HG03045 (cell line): ENCODE results near the gene GPR84.

ENCODE experiments used
- ATAC-seq: cut with Tn5 transposase; IDR thresholded peaks from one replicate; pipeline ENCODE4 v1.9.1; 2021; ENCODE audit warnings: mild to moderate bottlenecking, moderate library complexity; ENCODE audit not compliant: unreplicated experiment

Gene GPR84

DNA sequence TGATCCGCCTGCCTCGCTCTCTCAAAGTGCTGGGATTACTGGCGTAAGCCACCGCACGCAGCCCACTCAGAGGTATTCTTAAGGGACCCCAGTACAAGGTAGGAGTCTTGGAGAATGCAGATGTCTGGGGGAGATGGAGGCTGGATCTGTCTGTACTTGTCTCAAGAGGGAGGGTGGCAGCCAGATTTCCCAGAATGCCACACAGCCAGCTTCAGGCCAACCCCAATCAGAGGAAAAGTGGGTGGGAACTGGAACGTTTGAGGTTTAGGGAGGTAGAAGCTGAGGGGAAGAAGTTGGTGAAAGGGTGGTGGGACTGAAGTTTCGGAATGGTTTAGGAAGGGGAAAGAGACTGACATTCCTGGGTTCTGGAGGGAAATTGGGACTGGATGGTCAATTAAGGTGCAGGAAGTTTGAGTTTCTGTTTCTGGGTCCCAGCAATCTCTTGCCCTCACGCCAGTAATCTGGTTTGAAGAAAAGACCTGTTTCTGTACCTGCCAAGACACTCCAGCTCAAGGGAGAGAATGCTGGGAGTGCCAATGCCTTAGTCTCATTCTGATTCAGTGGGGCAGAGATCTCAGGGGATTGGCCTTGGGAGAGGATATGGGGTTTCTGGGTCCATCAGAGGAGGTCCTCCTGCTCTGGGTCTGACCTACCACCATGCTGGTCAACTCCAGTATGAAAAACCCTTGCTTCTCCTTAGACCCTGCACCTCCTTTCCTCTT lies 28.4 kb upstream of the GPR84 start:
- no peak for ATAC-seq

DNA sequence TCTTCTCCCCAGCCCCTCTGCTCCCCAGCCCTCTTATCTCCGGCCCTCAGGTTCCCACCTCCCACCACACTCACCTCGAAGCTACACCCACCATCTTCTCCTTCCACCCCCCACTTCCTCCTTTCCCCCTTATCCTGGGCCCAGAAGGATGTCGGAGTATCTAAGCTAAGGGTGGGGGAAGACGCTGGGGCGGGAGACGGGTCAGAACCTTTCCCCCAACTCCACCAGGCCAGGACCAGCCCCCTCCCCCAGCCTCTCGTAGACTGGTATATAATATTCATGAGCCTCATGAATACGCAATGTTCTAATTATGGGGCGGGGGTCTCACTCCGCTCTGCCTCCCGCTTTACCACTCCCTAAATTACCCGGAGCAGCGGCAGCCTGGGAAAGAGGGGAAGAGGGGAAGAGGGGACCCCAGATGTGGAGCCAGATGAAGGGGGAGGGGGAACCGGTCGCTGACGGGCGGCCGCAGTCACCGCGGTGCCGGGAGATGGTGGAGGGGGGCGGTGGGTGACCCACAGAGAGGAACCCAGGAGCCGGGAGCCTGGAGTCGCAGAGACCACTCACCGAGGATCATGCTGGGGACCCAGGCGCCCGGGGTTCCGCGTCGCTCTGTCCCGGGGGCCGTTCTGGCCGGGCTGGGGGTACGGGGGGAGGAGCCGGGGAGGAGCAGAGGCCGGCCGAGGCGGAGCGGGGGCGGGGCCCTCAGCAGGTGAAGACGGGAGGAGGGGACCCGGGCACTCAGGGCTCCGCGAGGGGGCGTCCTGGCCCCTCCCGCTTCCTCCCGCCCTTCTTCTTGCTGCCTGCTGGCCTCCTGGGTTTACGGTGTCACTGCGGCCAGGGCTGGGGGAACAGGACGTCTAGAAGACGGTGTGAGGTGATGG lies 26.6 kb upstream of the GPR84 start:
- ATAC-seq, result peak; percentile 56

DNA sequence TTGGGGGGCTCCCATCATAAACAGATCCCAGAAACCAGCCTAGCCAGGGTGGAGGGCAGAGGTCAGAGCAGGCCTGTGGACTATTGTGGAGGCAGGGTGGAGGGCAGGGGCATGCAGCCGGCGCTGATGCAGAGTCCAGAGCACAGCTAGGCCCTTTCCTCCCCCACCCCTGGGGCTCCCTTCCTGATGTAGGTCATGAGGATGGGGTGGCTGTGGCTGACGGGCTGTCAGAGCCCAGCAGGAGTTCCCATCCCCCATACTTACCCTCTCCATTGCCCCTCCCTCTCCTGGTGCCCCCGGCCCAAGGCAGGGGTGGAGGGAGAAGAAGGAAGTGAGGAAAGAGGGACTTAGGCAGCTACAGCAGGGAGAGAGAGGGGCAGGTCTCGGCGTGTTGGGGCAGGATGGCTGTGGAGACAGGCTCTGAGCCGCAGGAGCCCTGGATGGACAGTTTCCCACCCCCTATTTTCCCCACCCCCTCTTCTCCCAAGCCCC lies 25.9 kb upstream of the GPR84 start:
- ATAC-seq, result no peak

DNA sequence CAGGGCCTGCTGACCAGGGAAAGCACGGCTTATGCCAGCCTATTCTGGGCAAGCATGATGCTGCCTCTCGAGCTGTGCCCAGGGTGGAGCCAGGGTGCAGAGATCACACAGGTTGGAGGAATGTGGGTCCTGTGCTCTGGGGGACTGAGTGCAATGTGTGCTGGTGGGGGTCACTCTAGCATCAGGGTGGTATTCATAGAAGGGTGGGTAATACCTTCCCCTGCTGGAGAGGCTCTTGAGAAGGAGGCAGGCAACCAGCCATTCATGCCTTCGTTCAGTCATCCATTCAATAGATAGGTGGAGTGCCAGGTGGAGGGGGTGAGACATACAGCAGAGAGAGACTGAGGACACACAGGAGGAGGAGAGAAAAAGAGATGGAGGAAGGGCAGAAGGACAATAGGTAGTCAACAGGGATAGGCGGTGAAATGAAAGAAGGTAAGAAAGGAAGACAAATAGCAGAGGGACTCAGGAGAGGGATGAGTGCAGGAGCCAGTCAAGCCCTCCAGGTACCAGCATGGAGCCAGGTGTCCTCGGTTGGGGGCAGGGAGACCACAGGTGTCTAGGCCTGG lies 25.4 kb upstream of the GPR84 start:
- ATAC-seq, result no peak

DNA sequence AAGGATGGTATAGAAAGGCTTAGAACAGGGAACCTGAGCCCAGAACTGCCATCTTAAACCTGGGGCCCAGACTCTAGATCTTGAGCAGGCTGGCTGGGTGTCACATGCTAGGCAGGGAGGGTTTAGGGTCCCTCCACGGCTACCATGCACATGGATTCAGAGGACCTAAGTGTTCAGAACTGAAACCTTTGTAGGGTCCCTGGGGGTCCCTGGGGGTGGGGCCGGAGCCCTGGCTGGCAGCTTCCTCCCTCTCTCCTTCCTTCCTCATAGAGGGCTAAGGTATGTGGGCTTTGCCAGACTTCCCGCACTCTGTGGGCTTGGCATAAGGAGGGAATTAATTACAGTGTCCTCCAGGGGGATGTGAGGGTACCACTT lies 24.8 kb upstream of the GPR84 start:
- no peak for ATAC-seq

DNA sequence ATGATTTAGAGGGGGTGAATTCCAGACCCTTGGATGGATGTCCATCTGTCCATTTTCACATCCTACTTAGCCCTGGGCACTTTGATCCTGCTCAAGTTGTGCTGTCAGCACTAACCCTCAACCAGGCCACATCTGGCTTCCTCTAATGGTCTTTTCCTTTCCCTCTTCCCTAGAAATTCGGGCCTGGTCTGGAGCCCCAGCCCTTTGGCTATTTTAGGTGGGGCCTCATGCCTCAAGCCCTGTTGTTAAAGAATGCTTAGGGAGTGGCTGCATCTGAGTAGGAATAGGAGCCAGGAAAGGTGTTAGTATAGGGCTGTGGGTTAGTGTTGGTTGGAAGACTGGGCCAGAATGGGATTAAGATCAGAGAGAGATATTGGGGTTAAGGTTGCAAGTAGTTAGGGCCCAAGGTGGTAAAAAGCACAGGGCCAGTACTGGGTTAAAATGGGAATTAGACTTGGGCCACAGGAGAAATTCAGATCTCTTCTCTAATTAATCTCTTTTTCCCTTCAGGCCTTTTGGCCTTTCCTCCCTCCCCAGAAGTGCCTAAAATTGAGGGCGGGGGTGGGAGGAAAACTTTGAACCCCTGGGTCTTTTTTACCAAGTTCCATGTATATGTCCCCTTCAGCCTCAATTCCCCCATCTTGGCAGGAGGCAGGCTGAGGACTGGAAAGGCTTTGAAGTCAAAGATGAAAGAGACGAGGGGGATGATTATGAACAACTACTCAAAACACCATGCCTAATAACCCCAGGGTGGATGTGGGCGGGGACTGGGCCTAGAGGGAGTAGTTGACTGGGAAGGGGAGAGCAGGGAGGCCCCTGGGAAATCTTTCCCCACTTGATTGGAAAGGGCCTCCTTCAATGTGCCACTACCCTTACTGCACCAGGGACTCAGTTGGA lies 24.2 kb upstream of the GPR84 start:
- ATAC-seq, result no peak

DNA sequence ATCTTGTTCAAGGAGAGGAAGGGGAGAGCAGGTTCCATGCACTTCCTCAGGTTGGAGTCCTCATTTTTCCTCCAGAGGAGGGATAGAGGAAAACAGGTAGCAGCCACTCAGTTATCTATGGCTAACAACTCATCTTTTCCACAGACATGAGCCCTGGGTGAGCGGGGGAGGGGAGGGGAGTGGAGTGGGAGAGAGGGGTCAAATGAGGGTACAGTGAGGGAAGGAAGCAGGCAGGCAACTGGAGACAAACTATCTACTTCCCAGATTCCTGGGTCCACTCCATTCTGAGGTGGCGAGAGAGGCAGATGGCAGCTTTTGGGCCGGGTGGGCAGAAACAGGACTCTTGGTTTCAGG lies 22.8 kb upstream of the GPR84 start:
- no peak for ATAC-seq

DNA sequence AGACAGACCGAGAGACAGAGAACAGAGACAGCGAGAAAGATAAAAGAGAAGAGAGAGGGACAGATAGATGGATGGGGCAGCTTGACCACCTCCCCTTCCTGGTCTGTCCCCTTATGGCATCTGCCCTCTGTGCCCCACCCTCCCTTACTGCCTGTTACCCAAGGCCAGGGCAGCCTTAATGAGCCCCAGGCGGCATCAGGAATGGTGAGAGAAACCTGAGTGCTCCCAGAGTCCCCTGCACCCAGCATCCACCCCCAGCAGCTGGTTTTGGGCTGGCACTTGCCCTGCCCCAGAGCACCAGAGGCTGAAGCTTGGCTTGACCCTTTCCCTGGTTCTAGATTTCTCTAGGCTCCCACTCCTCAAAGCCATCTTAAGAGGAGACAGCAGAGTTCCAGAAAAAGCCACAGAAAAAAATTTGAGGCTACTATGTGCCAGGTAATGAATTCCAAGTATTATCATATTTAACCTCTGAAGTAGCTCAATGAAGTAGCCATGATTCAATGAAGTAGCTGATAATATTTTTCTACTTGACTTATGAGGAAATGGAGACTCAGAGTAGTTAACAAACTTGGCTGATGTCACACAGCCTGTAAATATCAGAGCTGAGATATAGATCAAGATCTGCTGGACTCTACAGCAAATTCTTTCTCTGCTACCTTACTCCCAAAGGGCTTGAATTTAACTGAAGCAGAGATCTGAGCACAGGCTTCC lies 22.3 kb upstream of the GPR84 start:
- ATAC-seq, result no peak

DNA sequence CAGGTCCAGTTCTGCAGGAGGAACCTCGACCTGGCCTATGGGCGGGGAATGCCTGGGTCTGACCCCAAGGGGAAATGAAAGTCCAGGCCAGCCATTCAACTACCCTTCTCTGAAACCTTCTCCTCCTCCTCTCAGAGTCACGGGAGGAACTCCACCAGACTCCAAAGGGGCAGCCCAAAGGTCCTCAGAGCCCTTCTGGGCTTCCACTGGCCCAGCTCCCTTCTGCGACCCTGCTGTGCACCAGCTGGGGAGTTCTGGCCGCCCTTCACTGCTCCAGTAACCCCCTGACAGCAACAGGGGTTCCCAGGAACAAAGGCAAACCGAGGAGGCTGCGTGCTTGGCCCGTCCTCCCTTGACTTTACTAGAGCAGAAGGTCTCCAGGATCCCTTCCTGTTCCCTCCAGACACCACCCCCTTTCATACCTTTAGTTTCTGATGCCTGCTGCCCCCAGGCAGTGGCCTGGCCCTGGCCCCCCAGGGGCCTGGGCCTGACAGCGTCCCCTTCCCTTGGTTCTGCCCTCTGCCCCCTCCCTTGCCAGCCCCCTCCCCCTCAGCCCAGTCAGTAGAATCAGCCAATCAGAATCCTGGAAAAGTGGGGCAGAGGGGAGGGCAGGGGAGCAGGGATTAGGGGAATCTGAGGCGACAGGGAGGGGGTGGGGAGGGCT lies 21.1 kb upstream of the GPR84 start:
- no peak for ATAC-seq

DNA sequence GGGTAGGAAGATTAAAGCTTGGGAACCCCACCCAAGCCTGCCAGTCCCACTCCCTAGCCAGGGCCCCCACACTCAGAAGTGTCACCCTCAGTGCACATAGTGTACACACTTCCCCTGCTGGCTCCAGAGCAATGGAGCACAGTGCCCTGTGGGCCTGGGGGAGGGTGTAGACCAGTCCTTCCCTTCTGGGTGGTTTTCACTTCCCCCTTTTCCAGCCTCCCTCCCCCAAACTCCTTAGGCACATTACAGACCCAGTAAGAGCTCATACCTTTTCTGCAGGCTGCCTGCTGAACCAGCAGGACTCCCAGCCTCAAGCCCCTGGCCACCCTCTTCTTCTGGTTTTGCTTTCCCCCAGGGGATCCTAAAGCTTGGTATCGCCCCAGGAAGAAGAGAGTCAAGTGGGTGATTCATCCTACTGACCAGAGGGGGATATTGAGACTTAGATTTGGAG lies 20.3 kb upstream of the GPR84 start, which contains the start of gene ZNF385A:
TSS of gene ZNF385A (minus strand) at position 143 of the 451 bp plus-strand sequence. CDS start 219 bp downstream, outside the sequence.
- no peak for ATAC-seq

DNA sequence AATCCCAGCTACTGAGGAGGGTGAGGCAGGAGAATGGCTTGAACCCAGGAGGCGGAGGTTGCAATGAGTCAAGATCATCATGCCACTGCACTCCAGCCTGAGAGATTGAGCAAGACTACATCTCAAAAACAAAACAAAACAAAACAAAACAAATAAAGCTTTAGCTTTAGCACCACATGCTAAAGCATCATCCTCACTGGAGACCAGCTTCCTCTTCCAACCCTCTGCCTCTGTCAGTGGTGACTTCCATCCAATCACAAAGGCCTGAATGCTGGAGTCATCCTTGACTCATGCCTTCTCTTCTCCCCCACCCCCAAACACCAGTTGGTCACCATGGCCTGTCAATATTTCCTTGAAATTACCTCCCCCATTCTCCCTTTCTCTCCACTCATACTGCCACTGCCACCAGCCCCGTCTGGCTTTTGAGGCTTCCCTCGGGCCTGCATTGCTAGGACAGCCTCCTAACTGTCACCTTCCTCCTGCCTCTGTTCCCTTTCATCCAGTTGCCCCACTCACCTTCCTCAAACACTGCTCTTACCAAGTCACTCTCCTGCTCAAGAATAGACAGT lies 18.8 kb upstream of the GPR84 start:
- ATAC-seq, result no peak

DNA sequence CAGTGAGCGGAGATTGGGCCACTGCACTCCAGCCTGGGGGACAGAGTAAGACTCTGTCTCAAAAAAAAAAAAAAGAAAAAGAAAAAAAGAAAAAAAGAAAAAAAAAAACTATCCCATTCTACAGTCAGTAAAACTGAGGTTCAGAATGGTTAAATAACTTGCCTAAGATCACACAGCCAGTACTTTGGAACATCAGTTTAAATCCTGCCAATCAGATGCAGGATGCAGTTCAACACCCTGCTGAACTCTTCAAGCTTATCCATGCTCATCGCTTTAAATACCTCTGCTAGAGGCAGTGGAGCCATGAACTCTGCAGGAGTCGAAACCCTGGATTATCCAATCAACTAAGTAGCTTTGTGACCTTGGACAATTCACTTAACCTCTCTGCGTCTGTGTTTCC lies 16.9 kb upstream of the GPR84 start:
- no peak for ATAC-seq

DNA sequence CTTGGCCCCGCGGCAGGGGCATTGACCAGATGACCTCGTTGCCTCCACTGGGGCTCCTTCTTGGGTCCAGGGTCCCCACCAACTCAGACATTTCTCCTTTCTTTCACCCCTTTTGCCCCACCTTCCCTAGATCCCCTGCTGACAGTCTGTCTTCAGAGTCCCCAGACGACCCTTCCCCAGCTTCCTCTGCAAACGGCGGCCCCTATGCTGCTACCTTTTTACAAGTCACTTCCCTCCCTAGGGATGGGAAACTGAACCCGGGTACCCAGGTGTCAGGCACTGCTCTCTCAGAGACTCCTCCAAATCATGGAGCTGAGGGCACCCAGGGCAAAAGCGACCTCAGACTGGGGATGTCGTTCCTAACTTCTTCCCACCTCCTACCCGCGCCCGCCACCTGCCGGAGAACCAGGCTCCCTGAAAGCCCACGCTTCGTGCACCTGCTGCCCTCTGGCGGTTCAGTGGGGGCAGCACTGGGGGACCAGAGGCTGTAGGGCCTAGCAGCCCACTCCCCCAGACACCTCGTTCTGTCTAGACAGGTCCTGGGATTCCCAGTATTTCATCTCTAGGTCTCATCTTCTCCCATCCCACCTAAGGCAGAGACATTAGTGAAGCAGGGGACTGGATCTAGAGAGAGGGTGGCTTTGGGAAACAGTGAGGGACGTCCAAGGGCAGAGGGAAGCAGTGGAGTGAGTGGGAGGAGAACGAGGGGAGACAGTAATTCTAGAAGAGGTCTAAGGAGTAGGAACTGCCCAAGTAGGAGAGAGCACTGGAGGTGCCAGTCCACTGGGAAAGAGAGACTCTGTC lies 15.3 kb upstream of the GPR84 start:
- ATAC-seq, result peak; percentile 84

DNA sequence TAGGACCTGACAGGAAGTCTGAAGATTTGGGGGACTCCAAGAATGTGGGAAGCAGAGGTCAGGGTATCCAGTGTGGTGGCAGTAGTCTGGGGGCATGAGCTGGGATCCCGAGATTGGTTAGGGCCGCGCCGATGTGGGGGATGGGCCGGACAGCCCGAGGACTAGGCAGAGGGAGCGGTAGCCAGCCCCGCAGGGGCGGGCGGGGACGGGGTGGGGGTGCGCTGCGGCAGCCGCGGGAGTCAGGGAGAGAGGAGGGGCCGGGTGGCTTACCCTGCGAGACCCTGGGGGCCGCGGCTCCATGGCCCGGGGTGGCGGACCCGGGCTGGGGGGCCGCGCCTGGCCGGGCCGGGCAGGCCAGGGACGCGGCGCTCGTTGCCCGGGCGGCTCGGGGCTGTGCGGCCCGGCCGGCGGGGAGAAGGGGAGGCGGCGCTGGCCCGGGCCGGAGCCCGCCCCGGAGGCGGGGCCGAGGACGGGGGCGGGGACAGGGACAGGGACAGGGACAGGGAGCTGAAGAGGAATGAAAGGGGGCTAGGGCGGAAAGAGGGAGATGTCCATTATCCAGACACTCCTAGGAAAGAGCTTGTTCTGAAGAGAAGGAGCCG lies 14.6 kb upstream of the GPR84 start:
- ATAC-seq, result no peak

DNA sequence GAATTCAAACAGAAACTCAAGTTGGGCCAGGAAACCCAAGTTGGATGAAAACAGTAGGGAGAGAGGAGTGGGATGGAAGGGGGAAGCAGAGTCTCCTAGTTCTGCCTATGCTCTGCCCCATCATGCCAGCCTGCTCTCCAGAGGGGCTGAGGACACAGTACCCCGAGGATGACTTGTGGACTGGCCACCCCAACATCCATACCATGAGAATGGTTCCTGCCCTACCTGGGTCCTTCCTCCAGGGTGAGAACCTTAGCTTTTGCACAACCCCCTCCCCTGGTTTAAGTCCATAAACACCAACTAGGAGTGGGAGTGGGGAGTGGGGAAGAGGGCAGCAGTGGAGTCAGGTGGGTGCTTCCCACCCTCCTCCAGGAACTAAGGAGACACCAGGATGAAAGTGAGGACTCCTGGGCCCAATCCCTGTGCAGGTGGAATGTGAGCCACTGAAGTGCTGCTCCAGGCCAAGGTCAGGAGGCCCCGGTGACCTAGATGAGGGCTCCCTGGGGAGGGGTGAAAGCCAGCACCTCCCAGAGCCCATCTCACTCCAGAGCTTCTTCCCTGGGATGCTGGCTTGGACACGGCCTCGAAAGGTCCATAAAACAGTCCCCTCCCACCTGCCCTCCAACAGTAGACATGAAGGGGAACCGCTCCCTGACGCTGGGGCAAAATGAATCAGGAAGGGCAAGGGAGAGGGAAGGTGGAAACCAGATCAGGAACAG lies 13.7 kb upstream of the GPR84 start:
- no peak for ATAC-seq

DNA sequence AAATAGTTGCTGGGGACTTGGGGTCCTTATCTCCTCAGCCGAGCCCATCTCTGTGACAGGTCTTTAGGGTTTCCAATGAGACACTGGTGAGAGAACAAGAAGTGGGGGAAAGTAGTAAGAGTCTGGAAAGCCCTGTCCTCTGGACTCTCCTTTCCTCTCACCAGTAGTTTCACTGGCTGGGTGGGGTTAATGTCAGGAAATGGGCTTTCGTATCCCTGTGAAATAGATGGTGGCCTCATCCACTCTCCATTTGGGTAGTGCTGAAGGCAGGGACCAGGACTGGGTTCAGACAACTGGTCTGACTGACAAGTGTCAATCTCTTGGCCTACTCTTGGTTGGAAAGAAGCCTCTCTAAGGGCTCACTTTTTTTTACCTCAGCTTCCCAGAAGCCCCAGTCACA lies 12.7 kb upstream of the GPR84 start:
- no peak for ATAC-seq

DNA sequence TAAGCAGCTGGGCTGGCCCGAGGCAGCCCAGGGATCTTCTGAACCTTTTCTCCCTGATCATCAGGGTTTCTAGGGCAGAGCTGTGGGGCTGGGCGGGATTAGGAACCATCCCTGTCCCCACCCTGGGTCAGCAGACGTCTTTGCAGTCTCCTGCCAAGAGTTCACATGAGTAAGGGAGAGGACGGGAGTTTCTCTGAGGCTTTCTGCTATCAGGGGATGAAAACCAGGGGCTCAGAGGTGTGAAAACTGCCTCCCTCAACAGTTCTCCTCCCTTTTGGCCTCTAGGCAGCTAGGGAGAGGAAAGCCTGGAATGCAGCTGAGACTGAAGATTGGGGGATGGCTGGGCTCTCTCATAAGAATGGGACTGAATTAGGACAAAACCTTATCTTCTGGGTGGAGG lies 12.3 kb upstream of the GPR84 start:
- ATAC-seq, result no peak

DNA sequence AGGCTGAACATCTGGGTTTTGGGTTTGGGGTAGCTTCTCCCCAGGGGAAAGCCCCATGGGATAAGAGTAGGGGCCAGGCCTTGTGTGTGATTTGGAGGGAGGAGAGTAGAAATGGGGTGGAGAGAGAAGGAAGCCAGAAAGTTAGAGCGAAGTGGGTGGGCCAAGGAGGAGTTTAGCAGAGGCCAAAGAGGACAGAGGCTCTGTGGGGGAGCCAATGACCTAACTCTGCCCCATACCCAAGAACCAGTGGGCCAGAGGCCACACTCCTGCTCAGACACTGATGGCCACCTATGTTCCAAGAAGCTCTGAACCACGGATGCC lies 10.9 kb upstream of the GPR84 start:
- no peak for ATAC-seq
